PC-9 (cell line): Measurements from ENCODE around the gene NR6A1. TPM values are rescaled to one million over a fixed set of nuclear protein-coding genes. Genes with fewer than 3 reads are reported as not detected.

Source experiments
- BruUV-seq: library from RNA; stranded (reverse); fragments of 400-500 nt; replicated peaks from 2 replicates; lab custom pipeline; 2021; lab: Mats Ljungman, UMichigan
- CTCF ChIA-PET: fragments of 300-600 bp; sonication (Branson Sonifier 250); formaldehyde crosslinking; loops from one replicate; lab custom pipeline; 2022; ENCODE audit warnings: antibody characterized with exemption; lab: Charles Lee
- POLR2A ChIA-PET: fragments of 300-600 bp; sonication (Branson Sonifier 250); formaldehyde crosslinking; loops from one replicate; lab custom pipeline; 2022; ENCODE audit warnings: antibody characterized with exemption; ENCODE audit not compliant: unreplicated experiment; lab: Charles Lee
- DNase-seq, 2 experiments: peaks; one replicate each; pipeline versions ENCODE4 v3.0.0 to v3.0.0-alpha.2; 2015 to 2022; ENCODE audit warnings: mixed read lengths in 1 of 2
- H2AFZ ChIP-seq: fragments of 200-600 bp; sonication (generic); 2 replicates; pipeline ENCODE4 v1.8.1; 2017; ENCODE audit warnings: antibody characterized with exemption
- H3F3A ChIP-seq: fragments of 200-600 bp; sonication (generic); 2 replicates; pipeline ENCODE4 v1.8.1; 2017; ENCODE audit warnings: antibody characterized with exemption, mild to moderate bottlenecking, low read depth; ENCODE audit not compliant: insufficient read depth
- H3K27ac ChIP-seq: fragments of 200-600 bp; sonication (generic); 2 replicates; pipeline ENCODE4 v1.6.1; 2016; ENCODE audit warnings: mixed run types
- H3K27me3 ChIP-seq: fragments of 200-600 bp; sonication (generic); 2 replicates; pipeline ENCODE4 v1.6.1; 2016; ENCODE audit warnings: low read depth, mixed run types; ENCODE audit not compliant: insufficient read depth
- H3K36me3 ChIP-seq: fragments of 200-600 bp; sonication (generic); 2 replicates; pipeline ENCODE4 v1.6.1; 2016; ENCODE audit warnings: low read depth, mixed run types
- H3K4me1 ChIP-seq: fragments of 200-600 bp; sonication (generic); replicated peaks from 2 replicates; pipeline ENCODE4 v1.6.1; 2016; ENCODE audit warnings: mixed run types; ENCODE audit not compliant: insufficient read depth
- H3K4me2 ChIP-seq: fragments of 200-600 bp; sonication (generic); 2 replicates; pipeline ENCODE4 v1.6.1; 2017; ENCODE audit warnings: mixed run types
- H3K4me3 ChIP-seq: fragments of 200-600 bp; sonication (generic); 2 replicates; pipeline ENCODE4 v1.6.1; 2016; ENCODE audit warnings: mixed run types
- H3K79me2 ChIP-seq: fragments of 200-600 bp; sonication (generic); 2 replicates; pipeline ENCODE4 v1.6.1; 2017; ENCODE audit warnings: low read depth, mixed run types
- H3K9me2 ChIP-seq: fragments of 200-600 bp; sonication (generic); 2 replicates; pipeline ENCODE4 v1.8.1; 2017; ENCODE audit warnings: mild to moderate bottlenecking; ENCODE audit not compliant: insufficient read depth
- H3K9me3 ChIP-seq: fragments of 200-600 bp; sonication (generic); 2 replicates; pipeline ENCODE4 v1.8.1; 2016; ENCODE audit warnings: low read depth; ENCODE audit not compliant: insufficient read depth
- H4K20me1 ChIP-seq: fragments of 200-600 bp; sonication (generic); 2 replicates; pipeline ENCODE4 v1.8.1; 2017; ENCODE audit not compliant: insufficient read depth
- EZH2 ChIP-seq: fragments of 200-600 bp; sonication (generic); IDR thresholded peaks from 2 replicates; pipeline ENCODE4 v1.8.0; 2017; ENCODE audit warnings: antibody characterized with exemption, low read depth
- intact Hi-C: fragments of 100-400 bp; cut with micrococcal nuclease; formaldehyde crosslinking; loops from one replicate; pipeline ENCODE4 v1.10.0; 2022; ENCODE audit not compliant: unreplicated experiment
- total RNA-seq: library from RNA; stranded (reverse); gene quantifications from 2 replicates; pipeline ENCODE4 v1.2.3, GENCODE V29; 2021
- TF ChIP-seq, protein P1 (sequence below): fragments of 200-600 bp; sonication (generic); conservative IDR thresholded peaks from 2 replicates; pipeline ENCODE4 v1.6.1; 2017; ENCODE audit warnings: mixed run types, antibody characterized with exemption, mild to moderate bottlenecking, moderate library complexity

Gene NR6A1
- total RNA-seq, 1 experiment from 2014 or later = 13.0 TPM

- Histone ChIP-seq H3K27me3 (peaks cover 48% of the 10 kb centered on the region), H3K27ac (no peak overlapping the region), H3F3A (no peaks in the 10 kb centered on the region), H3K4me2 (no peak overlapping the region), H2AFZ (no peak overlapping the region), H3K4me3 (no peak overlapping the region), H3K9me2 (no peaks in the 10 kb centered on the region), H3K4me1 (no peaks in the 10 kb centered on the region), H3K9me3 (no peaks in the 10 kb centered on the region), H3K36me3 (no peaks in the 10 kb centered on the region), H4K20me1 (no peaks in the 10 kb centered on the region), H3K79me2 (no peaks in the 10 kb centered on the region)
- ChIA-PET POLR2A (no interaction called here), CTCF (no interaction called here)
- DNase-seq = no peak
- BruUV-seq = no TSS peak
- intact Hi-C loops = no loop called here
- no peak for TF ChIP-seq EZH2
- TF ChIP-seq, protein P1, sequence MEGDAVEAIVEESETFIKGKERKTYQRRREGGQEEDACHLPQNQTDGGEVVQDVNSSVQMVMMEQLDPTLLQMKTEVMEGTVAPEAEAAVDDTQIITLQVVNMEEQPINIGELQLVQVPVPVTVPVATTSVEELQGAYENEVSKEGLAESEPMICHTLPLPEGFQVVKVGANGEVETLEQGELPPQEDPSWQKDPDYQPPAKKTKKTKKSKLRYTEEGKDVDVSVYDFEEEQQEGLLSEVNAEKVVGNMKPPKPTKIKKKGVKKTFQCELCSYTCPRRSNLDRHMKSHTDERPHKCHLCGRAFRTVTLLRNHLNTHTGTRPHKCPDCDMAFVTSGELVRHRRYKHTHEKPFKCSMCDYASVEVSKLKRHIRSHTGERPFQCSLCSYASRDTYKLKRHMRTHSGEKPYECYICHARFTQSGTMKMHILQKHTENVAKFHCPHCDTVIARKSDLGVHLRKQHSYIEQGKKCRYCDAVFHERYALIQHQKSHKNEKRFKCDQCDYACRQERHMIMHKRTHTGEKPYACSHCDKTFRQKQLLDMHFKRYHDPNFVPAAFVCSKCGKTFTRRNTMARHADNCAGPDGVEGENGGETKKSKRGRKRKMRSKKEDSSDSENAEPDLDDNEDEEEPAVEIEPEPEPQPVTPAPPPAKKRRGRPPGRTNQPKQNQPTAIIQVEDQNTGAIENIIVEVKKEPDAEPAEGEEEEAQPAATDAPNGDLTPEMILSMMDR = no peak
Observed at GRCh38 chr9:124486778-124487259, 284.3 kb downstream of the NR6A1 start.

GRCh38 chr9:124485936-124486335, 285.2 kb downstream of the NR6A1 start:
- Histone ChIP-seq H3K36me3 (no peaks in the 10 kb centered on the region), H4K20me1 (no peaks in the 10 kb centered on the region), H3K4me2 (no peak overlapping the region), H3K4me1 (no peaks in the 10 kb centered on the region), H3F3A (no peaks in the 10 kb centered on the region), H3K4me3 (no peak overlapping the region), H3K79me2 (no peaks in the 10 kb centered on the region), H3K9me2 (no peaks in the 10 kb centered on the region), H3K27ac (no peak overlapping the region), H3K9me3 (no peaks in the 10 kb centered on the region), H2AFZ (no peak overlapping the region), H3K27me3 (peaks cover 48% of the 10 kb centered on the region)
- ChIA-PET CTCF (no interaction called here), POLR2A (no interaction called here)
- no peak for TF ChIP-seq EZH2
- TF ChIP-seq, protein P1 = no peak
- no TSS peak for BruUV-seq
- DNase-seq = no peak
- intact Hi-C loops = no loop called here

DNA sequence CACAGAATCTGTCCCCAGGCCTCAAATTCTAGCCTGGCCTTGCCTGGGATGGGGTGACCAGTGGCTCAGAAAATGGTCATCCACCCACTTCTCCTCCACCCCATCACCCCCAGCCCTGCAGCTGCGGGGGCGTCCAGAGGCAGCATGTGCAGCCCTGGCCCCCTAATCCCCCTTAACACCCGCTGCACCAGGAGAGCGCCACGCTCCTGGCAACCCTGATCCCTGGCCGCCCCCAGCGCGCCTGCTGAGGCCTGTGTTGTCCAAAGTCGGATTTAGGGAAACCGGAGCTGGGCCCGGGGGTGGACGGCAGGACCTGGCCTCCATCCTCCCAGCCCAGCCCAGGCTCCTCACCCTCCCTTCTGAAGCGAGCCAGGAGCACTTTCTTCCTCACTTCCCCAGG, 285.9 kb downstream of the NR6A1 start:
- Histone ChIP-seq H2AFZ (no peak overlapping the region), H3K27ac (no peak overlapping the region), H3K9me3 (no peaks in the 10 kb centered on the region), H3K9me2 (no peaks in the 10 kb centered on the region), H3K27me3 (peaks cover 47% of the 10 kb centered on the region), H4K20me1 (no peaks in the 10 kb centered on the region), H3K36me3 (no peaks in the 10 kb centered on the region), H3K79me2 (no peaks in the 10 kb centered on the region), H3F3A (no peaks in the 10 kb centered on the region), H3K4me2 (no peak overlapping the region), H3K4me3 (no peak overlapping the region), H3K4me1 (no peaks in the 10 kb centered on the region)
- BruUV-seq = no TSS peak
- DNase-seq = no peak
- ChIA-PET POLR2A (interaction anchor here (0.6 kb wide), 1 partner anchor 30 kb away, joined by 6 read pairs; no protein-coding TSS in a partner anchor), CTCF (no interaction called here)
- intact Hi-C loops = no loop called here
- TF ChIP-seq, protein P1 = no peak
- TF ChIP-seq EZH2 = no peak
